Bronchial epithelial cell (primary cell): ENCODE results near the gene RNF17. TPM values are rescaled to one million over a fixed set of nuclear protein-coding genes. Genes with fewer than 3 reads are reported as not detected.
A peak's percentile ranks its signal among the peaks of the same experiment; 100 is the strongest.

Experiments
- DNase-seq: peaks from one replicate; pipeline ENCODE4 v3.0.0-alpha.2; 2010; ENCODE audit warnings: low read depth
- FAIRE-seq: peaks from 2 replicates; lab custom pipeline; 2011; peaks lifted over from hg19 to GRCh38; lab: Jason Lieb, UNC
- H3K27me3 ChIP-seq: 2 replicates; pipeline ENCODE4 v1.5.1; 2011; ENCODE audit warnings: low read length; ENCODE audit not compliant: control insufficient read depth, insufficient read depth
- H3K36me3 ChIP-seq: 2 replicates; pipeline ENCODE4 v1.5.1; 2011; ENCODE audit warnings: low read length; ENCODE audit not compliant: control insufficient read depth, insufficient read depth
- H3K4me3 ChIP-seq: 2 replicates; pipeline ENCODE4 v1.5.1; 2011; ENCODE audit warnings: mild to moderate bottlenecking, low read depth, low read length, control low read depth
- CTCF ChIP-seq: IDR thresholded peaks from 2 replicates; pipeline ENCODE4 v1.5.1; 2011; ENCODE audit warnings: mild to moderate bottlenecking, moderate library complexity, low read length, control low read depth, inconsistent platforms; ENCODE audit not compliant: insufficient read depth, severe bottlenecking
- total RNA-seq: library from RNA; depleted of rRNA; stranded (reverse); fragments of >200 nt; gene quantifications from 2 replicates; pipeline ENCODE4 v1.2.1, GENCODE V29; 2014

Gene RNF17
- total RNA-seq, 1 donor from 2014 or later = not detected

GRCh38 chr13:24746618-24747247 lies 17.2 kb upstream of the RNF17 start:
- DNase-seq (no peak), FAIRE-seq (no peak)
- H3K4me3 ChIP-seq = peak overlapping the region; percentile 41
- TF ChIP-seq CTCF = no peak
- H3K27me3 ChIP-seq = peaks cover 6% of the 10 kb centered on the region
- H3K36me3 ChIP-seq = no peaks in the 10 kb centered on the region

GRCh38 chr13:24747248-24748060 lies 16.5 kb upstream of the RNF17 start:
- Histone ChIP-seq H3K4me3 (peak overlapping the region; percentile 41), H3K27me3 (peaks cover 6% of the 10 kb centered on the region), H3K36me3 (no peaks in the 10 kb centered on the region)
- DNase-seq (no peak), FAIRE-seq (no peak)
- no peak for TF ChIP-seq CTCF

GRCh38 chr13:24748061-24748400 lies 15.9 kb upstream of the RNF17 start:
- no peak for FAIRE-seq
- Histone ChIP-seq H3K27me3 (peaks cover 6% of the 10 kb centered on the region), H3K4me3 (peak overlapping the region; percentile 41), H3K36me3 (no peaks in the 10 kb centered on the region)
- TF ChIP-seq CTCF = no peak
- no peak for DNase-seq

- no peak for TF ChIP-seq CTCF
- no peaks in the 10 kb centered on the region for H3K36me3 ChIP-seq
- no peak for DNase-seq
- no peak for FAIRE-seq
- no peak overlapping the region for H3K4me3 ChIP-seq
- no peaks in the 10 kb centered on the region for H3K27me3 ChIP-seq
These were observed 4.8 kb upstream of the RNF17 start for GRCh38 chr13:24759197-24759596.

GRCh38 chr13:24764276-24764630 lies 284 bp downstream of the RNF17 start:
- no peak for TF ChIP-seq CTCF
- FAIRE-seq (no peak), DNase-seq (no peak)
- Histone ChIP-seq H3K27me3 (no peaks in the 10 kb centered on the region), H3K36me3 (no peaks in the 10 kb centered on the region), H3K4me3 (no peak overlapping the region)
